Epithelial cell of prostate (primary cell): ENCODE results near the gene CARD8.

Experiments
- DNase-seq: peaks from one replicate; pipeline ENCODE4 v3.0.0-alpha.2; 2011; ENCODE audit warnings: low read depth, low spot score
- H3K27ac ChIP-seq: fragments of 450-650 bp; 2 replicates; pipeline ENCODE4 v1.5.1; 2017; ENCODE audit warnings: mild to moderate bottlenecking

CARD8 gene

DNA sequence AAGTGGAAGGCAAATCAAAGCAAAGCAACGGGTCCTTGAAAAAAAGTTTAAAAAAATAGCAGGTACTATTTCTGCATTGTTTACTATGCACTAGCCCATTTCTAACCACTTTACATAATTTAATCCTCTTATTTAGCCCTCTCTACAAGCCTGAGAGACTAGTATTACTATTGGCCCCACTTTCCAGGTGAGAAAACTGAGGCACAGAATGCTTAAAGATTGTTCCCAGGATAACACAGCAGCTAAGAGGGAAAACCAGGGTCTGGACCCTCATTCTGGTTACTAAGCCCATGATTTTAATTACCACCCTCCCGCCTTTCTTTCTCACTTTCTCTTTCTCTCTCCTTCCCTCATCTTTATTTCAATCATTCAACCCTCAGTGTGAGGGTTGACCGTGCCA is 79.5 kb downstream of the CARD8 start:
- no peak for DNase-seq
- H3K27ac ChIP-seq: no peak overlapping the region

DNA sequence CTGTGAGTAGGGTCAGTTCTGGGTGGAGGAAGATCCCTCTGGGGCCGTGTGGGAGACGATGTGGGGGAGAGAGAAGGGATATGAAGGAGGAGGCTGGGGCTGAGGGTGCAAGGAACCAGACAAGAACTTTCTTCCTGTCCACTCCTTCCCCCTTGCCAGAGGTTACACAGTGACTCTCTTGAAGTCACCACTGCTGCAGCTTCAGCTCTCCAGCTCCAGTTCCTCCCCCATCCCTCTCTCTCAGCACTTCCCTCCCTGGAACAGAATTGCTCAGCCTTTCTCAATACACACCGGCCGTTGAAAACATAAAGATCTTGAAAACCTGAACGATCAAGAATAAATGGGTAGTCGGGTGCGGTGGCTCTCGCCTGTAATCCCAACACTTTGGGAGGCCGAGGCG is 80.1 kb downstream of the CARD8 start:
- H3K27ac ChIP-seq: no peak overlapping the region
- no peak for DNase-seq

DNA sequence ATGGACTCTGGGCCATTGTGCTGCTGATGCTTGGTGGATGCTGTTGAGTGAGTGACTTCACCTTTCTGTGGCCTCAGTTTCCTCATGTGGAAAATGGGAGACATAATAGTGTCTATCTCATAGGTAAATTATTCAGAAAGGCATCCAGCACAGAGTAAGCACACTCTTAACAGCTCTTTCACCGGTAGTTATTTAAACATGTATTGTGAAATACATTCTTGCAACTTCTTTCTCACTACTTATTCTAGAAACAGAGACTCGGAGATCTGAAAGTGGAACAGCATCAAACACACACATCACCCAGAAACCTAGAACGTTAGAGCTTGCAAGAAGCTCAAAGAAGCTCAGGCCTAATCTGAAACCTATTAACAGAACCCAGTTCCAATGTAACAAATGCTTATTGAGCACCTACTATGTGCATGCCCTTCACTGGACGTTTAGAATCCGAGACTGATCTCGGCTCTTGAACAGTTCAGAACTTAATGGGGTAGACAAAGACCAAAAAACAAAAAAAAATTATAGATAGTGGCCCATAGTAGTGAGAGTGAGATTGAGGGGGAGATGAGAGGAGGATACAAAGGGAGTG is 81.2 kb downstream of the CARD8 start:
- H3K27ac ChIP-seq: no peak overlapping the region
- DNase-seq: no peak

DNA sequence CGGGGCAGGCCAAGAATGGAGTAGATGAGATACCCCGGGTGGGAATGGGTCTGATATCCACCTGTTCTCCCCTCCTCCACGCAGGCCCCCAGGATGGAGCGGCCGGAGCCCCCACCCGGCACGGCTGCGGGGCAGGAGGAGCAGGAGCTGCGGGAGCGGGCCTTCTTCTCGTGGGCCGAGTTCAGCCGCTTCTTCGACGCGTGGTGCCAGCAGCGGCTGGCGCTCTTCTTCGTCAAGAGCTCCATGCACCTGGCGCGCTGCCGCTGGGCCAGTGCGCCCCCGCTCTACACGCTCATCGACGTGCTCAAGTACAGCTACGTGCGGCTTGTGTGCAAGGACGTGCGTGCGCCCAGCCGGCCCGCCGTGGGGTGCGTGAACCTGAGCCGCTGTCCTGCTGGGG is 84.0 kb downstream of the CARD8 start:
- no peak for DNase-seq
- no peak overlapping the region for H3K27ac ChIP-seq

DNA sequence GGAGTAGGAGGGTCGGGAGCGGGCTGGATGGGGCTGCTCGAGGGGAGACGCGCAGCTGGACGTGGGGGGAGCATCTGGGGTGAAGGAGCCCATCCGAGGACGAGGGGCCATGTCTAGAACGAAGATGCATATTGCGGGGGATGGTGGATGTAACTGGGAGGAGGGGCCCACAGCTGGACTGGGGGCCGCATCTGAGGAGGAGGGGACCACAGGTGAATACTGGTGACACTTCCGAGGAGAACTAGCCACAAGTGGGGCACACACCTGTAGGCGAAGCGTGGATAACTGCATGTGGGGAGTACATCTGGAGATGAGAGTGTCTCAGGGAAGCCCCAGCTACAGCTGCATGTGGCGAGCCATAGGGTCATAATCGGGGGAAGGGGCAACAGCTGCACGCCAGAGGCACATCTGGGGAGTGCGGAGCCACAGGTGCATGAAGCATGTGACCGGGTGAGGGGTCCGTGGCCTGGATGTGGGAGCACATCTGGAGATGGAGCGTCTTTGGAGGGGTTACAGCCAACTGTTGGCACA is 84.8 kb downstream of the CARD8 start:
- no peak for DNase-seq
- H3K27ac ChIP-seq: peak overlapping the region; percentile 81

DNA sequence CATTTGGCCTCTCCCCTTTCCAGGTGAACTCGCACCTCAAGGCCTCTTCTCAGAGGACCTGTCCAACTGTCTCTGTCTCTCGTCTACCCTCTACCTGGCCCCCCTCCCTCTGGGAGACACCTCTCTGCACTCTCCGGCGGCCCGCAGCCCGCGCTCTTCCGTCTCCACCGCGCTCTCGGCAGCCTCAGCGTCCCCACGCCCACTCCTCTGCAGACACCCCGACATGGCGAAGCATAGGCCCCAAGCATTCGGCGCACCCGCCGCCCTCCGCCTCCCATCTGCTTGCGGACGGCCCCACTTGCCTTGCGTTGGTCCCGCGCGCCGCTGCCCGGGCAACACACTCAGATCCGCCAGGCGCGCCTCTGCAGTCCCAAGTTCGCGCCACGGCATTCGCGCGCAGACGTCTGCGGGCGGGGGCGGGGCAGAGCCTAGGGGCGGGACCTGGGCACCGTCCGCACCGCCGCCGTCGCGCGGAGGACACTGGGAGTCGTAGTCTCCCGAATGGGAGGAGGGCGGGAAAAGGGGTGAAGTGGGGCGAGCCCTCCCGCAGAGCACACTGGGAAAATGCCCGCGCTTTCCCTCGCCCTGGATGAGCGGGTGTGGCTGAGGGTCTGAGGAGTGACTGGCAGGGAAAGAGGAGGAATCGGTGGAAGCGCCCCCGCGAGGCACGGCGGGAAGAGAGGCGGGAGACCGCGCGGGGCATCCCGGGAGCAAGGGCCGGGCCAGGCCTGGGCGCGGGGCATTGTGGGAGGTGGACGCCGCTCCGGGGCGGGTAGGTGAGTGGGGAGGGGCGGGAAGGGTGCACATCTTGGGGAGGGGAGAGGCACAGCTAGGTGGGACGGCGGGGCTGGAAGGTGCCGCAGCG is 85.5 kb downstream of the CARD8 start, which contains the start of the genes LIG1 and ZSWIM9:
TSS of gene LIG1 (minus strand) at position 406 of the 865 bp plus-strand sequence. CDS start 4,778 bp downstream, outside the sequence.
TSS of gene ZSWIM9 (plus strand) at position 742 of the 865 bp plus-strand sequence. CDS start 1,123 bp downstream, outside the sequence.
- peak; percentile 76 for DNase-seq
- H3K27ac ChIP-seq: peak within 1 kb of the TSS; percentile 81

DNA sequence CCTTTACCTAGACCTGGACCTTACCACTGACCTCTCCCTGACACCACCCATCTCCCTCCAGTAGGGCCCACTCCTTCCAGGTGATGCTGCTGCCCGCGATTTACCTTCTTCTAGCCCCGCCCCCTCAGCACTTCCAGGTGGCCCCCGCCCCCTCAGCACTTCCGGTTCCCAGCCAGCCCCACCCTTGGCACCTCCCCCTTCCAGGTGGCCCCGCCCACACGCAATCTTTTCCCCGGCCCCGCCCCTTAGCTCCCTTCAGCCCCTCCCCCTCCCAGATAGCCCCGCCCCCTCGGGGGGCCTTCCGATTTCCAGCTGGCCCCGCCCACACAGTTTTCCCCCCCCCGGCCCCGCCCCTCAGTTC is 86.2 kb downstream of the CARD8 start:
- peak overlapping the region; percentile 81 for H3K27ac ChIP-seq
- no peak for DNase-seq

DNA sequence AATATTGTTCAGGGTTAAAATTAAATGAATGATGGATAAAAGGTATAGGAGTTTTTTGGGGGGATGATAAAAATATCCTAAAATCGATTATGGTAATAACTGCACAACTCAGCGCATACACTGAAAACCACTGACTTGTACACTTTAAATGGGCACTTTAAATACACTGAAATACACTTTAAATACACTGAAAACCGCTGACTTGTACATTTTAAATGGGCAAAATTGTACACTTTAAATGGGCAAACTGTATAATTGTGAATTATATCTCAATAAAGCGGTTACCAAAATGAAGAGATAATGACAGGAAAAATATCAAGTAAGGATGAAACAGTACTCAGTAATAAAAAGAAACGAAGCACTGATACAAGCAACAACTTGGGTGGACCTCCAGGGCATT is 87.0 kb downstream of the CARD8 start:
- no peak overlapping the region for H3K27ac ChIP-seq
- no peak for DNase-seq

DNA sequence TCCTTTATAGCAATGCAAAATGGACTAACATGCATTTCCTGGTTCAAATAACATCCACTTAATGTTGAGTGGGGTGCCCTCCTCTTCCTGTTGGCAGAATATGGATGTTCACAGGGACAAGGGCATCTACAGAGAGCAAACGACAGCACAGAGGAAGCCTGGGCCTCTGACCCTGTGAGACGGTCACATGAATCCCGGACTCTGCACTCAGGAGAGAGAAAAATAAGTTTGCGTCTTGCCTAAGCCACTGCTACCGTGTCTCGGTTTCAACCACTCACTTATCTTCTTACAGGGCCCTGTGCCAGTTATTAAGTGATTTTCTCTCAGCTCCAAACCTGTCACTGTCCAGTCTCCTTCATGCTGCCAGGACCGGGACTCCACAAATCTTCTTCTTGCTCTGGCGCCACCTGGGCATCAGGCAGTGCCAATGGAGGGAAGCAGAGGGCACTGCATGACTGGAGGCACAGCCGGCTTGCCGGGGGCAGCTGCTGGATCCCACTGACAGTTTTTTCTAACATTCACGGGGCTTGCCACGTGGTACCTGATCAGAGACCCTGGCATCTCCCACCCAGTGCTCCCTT is 97.4 kb downstream of the CARD8 start:
- no peak overlapping the region for H3K27ac ChIP-seq
- no peak for DNase-seq
